GM19397 (cell line): ENCODE measurements around the gene BCL6B.
"Not testable (repeated sequence)": the region's sequence is repeated elsewhere in the genome, so short reads cannot be mapped to it uniquely, and the experiment has no call there.

ENCODE experiments used
- ATAC-seq: cut with Tn5 transposase; IDR thresholded peaks from one replicate; pipeline ENCODE4 v1.9.1; 2021; ENCODE audit warnings: mild to moderate bottlenecking, moderate library complexity; ENCODE audit not compliant: unreplicated experiment

Gene BCL6B

DNA sequence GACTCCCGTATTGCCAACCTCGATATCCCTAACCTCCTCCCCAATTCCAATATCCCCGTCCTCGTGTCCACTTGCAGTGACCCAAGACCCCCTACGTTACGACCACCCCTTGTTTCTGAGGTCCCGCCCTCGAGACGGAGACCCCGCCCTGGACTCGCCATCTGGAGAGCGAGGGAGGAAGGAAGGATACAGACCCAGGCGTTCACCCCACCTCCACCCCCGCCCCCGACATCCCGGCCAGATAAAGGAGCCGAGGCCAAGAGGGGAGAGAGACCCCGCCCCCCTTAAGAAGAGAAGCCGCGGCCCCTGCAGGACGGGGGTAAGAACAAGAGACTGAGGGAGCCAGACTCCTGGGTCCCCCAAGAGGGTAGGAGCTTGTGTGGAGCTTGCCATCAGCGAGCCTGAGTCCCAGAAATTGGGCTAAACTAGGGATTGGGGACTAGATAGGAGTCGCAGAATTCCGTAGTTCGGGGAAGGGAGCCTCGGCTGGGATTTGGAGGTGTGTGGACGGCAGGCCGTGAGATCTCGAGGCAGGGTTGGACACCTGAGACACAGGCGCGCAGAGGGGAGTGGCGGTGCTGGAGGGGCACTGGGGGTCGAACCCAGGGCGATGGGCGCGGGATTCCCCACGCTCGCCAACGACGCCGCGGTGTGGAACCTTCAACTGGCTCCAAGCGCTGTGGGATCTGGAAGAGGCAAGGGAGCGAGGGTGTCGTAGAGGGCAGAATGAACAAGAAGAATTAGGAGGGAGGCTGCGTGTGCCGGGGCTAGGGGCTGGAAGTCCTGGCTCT lies at the start of gene BCL6B:
BCL6B (plus strand) TSS at position 270 of the 791 bp plus-strand sequence. CDS start 622 bp downstream, outside the sequence.
- ATAC-seq = no peak

GRCh38 chr17:6979440-6979839 lies 43.4 kb upstream of the BCL6B start:
- ATAC-seq = not testable (repeated sequence)

DNA sequence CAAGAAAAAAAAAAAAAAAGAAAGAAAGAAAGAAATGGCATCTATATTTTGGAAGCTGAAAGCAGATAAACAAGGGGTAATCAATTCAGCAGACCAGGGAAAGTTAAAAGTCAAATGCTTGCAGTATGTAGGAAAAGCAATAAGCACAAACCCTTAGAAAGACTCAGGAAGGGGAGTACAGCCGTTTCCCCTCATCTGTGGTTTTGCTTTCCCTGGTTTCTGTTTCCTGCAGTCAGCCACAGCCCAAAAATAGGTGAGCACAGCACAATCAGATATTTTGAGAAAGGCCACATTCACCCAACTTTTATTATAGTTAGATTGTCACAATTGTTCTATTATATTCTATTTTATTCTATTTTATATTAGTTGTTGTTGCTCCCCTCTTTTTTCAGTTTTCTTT lies 41.4 kb upstream of the BCL6B start:
- no peak for ATAC-seq

GRCh38 chr17:6985266-6985665 lies 37.6 kb upstream of the BCL6B start:
- no peak for ATAC-seq

DNA sequence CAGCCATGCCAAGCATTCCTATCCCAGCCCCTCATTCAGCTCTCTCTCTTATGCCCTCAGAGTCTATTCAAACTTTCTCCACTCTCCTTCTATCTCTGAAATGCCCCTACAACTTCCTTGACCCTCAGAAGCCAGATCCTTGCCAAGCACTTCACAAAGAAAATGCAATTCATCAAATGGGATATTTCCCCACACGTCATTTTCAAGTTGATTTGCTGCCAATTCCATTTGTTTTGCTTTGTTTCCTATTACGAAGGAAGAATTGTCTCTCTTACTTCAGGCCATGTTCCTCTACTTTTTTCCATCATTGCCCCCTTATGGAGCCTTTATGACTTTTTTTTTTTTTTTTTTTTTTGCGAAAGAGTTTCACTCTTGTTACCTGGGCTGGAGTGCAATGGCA lies 36.2 kb upstream of the BCL6B start:
- ATAC-seq = no peak

- ATAC-seq = no peak
Measured at GRCh38 chr17:6989779-6990178, 33.1 kb upstream of the BCL6B start.

DNA sequence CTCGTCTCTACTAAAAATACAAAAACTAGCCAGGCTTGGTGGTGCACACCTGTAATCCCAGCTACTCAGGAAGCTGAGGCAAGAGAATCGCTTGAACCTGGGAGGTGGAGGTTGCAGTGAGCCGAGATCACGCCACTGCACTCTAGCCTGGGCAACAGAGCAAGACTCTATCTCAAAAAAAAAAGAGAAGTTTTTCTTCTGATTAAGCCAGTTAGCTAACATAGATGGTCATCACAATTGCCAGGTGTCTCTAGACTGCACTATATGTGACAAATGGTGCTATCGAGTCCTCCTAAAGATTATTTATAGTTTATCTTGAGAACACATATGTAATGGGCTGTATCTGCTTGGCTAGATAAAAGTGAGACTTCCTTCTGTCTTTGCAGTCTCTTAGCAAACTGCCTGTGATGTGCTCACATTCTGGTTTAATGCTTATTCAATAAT lies 29.2 kb upstream of the BCL6B start:
- ATAC-seq = not testable (repeated sequence)

DNA sequence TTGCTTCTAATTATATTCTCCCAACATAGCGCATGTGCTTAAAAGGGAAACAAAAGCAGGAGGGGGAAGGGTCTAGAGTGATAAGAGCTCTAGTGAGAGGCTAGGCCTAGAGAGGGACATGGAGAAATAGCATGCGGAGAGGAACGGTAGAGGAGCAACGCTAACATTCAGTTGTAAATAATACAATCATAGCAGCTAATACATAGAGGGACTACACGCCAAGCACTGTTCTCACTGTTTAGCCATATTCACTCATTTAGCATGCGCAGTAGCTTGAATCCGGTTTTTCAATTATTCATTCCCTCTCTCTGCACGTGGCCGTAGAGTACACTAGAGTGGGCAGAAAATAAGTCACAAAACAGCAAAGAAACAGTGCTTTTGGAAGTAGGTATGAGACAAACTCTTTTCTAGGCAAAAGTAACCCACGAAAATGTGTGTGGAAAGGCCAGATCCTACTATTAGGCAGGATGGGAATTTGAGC lies 28.7 kb upstream of the BCL6B start:
- no peak for ATAC-seq

DNA sequence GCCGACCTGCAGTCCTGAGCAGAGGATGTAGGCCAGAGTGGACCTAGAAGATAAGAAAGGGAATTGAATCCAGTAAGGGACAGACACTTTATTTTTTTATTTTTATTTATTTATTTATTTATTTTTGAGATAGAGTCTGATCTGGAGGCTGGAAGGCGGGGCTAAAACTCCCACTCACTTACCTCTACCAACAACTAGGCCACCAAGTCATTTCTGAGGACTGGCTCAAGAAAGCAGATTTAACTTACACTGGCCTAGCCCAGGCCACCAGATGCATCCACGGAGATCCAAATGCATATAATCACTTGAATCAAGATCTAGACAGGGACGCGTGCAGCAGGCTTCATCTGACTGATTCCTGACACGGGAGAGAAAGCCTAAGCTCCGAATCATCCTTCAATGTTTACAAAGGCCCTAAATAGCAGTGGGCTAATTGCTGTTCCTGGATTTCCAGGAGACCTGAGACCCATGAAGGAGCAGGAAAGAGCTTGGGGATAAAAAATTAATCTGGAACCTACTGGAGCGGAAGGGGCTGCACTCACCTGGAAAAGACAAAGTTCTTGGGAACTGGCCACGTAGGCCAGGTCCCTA lies 28.1 kb upstream of the BCL6B start:
- no peak for ATAC-seq

DNA sequence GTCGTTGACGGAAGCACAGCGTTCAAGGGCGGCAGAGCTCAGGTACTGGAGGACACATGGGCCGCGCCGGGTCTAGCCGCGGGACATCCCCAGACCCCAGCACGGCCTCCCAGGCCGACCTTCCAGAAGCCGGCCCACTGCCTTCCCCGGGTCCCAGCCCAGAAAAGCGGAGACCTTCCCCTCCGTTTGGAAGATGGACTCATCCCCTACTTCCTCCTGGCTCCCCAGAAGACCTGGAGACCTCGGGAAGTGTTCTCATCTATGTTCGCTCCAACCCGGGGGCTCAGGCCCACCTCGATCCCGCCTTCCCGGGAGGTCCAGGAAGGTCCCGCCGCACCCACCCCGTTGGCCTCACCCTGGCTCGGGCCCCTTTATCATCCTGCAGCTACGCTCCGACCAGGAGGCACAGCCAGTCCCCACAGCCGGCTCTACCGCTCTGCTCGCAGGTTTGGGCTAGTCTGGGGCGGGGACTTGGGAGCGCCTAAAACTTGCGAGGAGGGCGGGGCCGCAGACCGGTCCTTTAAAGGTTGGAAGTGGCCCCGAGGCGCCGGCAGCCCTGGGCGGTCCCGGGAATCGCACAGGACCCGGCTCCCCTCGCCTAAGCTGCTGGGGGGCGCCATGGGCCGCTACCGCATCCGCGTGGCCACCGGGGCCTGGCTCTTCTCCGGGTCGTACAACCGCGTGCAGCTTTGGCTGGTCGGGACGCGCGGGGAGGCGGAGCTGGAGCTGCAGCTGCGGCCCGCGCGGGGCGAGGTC lies 27.2 kb upstream of the BCL6B start, which contains the start of gene ALOX12:
ALOX12 (plus strand) TSS at position 550 of the 756 bp plus-strand sequence; CDS start at position 619, 69 bp downstream.
- ATAC-seq = no peak

DNA sequence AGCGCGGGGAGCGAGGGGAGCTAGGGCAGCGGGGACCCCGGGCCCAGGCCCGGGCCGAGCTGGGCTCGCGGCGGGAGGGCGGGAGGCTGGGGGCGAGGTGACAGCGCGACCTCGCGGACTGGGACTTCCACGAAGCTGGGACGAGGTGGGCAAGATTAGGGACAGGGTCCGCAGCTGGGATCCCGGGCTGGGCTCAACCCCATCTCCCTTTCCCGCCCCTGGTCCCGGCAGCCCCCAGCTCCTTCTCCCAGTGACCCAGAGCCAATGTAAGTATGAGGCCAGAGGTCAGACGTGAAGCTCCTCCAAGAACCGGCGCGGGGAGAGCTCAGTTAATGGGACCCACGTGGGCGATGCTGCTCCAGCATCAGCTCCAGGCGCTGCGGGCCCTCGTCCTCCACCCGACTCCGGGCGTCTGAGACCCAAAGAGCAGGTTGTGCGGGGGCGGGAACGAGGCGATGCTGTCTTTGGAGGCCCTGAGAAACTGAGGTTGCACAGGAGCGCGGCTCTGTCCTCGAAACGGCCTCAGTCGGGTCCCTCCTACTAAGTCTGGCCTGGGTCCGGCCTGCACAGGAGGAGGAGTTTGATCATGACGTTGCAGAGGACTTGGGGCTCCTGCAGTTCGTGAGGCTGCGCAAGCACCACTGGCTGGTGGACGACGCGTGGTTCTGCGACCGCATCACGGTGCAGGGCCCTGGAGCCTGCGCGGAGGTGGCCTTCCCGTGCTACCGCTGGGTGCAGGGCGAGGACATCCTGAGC lies 26.4 kb upstream of the BCL6B start:
- no peak for ATAC-seq

GRCh38 chr17:6997171-6997570 lies 25.7 kb upstream of the BCL6B start:
- no peak for ATAC-seq

GRCh38 chr17:6998855-6999508 lies 23.9 kb upstream of the BCL6B start:
- no peak for ATAC-seq

DNA sequence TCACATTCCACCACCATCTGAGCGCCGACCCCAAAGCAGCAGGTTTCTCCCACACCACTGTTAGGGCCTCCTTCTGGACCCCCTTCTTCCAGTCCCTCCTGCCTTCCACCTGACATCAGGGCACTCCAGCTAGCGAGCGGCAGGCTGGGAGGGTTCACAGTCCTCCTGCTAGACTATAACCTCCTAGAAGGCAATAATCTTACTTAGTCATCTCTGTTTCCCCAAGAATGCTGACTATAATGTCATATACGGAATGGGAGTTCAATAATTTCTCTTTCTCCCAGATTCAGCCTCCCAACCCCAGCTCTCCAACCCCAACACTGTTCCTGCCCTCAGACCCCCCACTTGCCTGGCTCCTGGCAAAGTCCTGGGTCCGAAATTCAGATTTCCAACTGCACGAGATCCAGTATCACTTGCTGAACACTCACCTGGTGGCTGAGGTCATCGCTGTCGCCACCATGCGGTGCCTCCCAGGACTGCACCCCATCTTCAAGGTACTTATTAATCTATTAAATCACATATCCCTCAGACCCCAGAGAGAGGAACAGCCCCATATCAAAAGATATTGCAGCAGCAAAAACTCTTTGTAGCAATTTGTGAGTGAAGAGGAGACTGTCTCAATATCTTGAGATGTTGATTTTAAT lies 21.4 kb upstream of the BCL6B start:
- no peak for ATAC-seq

DNA sequence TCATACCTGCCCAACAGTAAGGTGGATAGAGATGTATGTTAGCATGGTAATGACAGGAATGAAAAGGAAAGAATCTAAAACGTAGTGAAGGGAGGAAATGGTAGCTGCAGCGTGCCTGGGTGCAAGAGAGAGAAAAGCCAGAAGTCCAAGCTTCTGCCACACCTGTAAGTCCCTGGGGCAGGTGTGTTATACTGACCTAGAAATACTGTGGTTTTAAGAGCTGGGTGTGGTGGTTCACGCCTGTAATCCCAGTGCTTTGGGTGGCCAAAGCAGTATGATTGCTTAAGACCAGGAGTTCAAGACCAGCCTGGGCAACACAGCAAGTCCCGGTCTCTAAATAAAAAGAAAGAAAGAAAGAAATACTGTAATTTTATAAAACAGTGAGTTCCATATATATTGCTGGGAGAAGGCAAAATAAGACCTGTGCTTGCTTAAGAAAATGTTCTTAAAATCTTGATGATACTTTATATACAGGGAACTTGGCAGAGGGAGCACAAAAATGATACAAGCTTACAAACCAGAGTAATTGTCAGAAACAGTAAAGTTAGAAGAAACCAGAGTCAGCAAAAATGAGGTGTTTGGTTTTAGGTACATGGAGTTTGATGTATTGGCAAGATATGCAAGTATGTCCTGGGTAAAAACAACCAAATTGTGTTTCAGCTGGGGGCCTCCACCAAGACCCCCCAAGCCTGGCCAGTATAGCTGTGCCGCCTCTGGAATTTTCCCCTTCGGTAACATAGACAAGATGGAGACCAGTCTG lies 20.4 kb upstream of the BCL6B start:
- ATAC-seq = no peak

- ATAC-seq = no peak
Measured at GRCh38 chr17:7003745-7004144, 19.1 kb upstream of the BCL6B start.

DNA sequence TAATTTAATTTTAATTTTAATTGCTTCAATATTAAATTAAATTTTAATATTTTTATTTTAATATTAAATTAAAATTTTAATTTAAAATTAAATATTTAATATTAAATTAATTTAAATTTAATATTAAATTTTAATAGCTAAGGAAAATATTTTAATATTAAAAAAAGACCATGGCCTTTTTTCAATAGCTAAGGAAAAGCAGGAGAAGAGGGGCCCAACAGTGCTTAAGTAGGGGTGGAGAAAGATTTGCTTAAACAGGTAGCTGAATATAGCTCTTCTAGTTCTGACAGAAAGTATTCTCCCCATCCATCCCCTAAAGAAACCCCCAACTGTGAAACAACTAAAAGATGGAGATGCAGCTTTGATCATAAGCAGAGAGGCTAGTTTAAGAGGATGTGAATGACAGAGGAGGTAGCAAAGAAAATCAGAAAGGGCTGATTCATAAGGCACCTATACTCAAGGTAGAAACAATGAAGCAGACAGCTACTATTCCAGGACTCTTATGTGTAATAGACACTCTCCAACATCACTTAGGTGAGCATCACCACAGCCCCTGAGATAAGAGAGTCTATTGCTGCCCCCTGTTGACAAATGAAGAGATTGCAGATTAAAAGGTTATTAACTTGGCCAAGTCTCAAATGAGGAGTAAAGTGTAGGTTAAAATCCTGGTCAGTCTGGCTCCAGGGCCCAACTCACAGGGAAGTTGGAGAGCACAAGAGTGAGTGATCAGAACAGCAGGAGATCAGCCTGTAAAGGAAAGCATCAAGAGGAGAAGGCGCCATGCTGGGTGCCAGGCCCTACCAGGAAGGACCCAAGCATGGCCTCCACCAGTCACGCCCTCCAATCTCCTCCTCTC lies 18.2 kb upstream of the BCL6B start:
- no peak for ATAC-seq

DNA sequence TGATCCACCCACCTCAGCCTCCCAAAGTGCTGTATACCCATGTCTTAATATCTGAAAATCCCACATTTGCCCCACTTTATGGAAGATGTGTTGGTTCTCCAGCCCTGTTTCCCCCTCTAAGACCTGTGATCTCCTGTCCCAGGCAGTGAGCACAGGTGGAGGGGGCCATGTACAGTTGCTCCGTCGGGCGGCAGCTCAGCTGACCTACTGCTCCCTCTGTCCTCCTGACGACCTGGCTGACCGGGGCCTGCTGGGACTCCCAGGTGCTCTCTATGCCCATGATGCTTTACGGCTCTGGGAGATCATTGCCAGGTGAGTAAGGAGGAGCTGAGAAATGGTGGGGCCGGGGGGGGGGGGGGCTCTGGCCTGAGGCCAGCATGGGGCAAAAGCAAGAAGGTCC lies 17.1 kb upstream of the BCL6B start:
- no peak for ATAC-seq
